Measurements from ENCODE around the gene ANKRD55.
"Not testable (repeated sequence)": the region's sequence is repeated elsewhere in the genome, so short reads cannot be mapped to it uniquely, and the experiment has no call there.

The ANKRD55 gene

GRCh38 chr5:56142614-56143372 is 90.3 kb downstream of the ANKRD55 start:
- DNase-seq: no peak

- no peak for DNase-seq
Measured at GRCh38 chr5:56142233-56142613, 90.9 kb downstream of the ANKRD55 start.

- DNase-seq: no peak
Measured at GRCh38 chr5:56140073-56140472, 93.1 kb downstream of the ANKRD55 start.

GRCh38 chr5:56130664-56131063 is 102.5 kb downstream of the ANKRD55 start:
- DNase-seq: no peak

- no peak for DNase-seq
Measured at GRCh38 chr5:56129288-56129687, 103.8 kb downstream of the ANKRD55 start.

GRCh38 chr5:56128113-56128512 is 105.0 kb downstream of the ANKRD55 start:
- peak; percentile 22 for DNase-seq

GRCh38 chr5:56126487-56127179 is 106.5 kb downstream of the ANKRD55 start:
- no peak for DNase-seq

- DNase-seq: no peak
Measured at GRCh38 chr5:56123531-56124243, 109.4 kb downstream of the ANKRD55 start.

- not testable (repeated sequence) for DNase-seq
Measured at GRCh38 chr5:56122360-56122985, 110.7 kb downstream of the ANKRD55 start.

GRCh38 chr5:56119050-56119449 is 114.1 kb downstream of the ANKRD55 start:
- no peak for DNase-seq

- no peak for DNase-seq
Measured at GRCh38 chr5:56116599-56117141, 116.5 kb downstream of the ANKRD55 start.

- DNase-seq: no peak
Measured at GRCh38 chr5:56115589-56115988, 117.5 kb downstream of the ANKRD55 start.

GRCh38 chr5:56112526-56113121 is 120.5 kb downstream of the ANKRD55 start:
- no peak for DNase-seq

- DNase-seq: no peak
Measured at GRCh38 chr5:56111404-56111781, 121.7 kb downstream of the ANKRD55 start.

GRCh38 chr5:56110646-56111403 is 122.3 kb downstream of the ANKRD55 start:
- DNase-seq: no peak

- no peak for DNase-seq
Measured at GRCh38 chr5:56108246-56108645, 124.9 kb downstream of the ANKRD55 start.

- no peak for DNase-seq
Measured at GRCh38 chr5:56106837-56107236, 126.3 kb downstream of the ANKRD55 start.

GRCh38 chr5:56105511-56106291 is 127.4 kb downstream of the ANKRD55 start:
- DNase-seq: no peak

GRCh38 chr5:56102889-56103288 is 130.2 kb downstream of the ANKRD55 start:
- DNase-seq: no peak

GRCh38 chr5:56102207-56102606 is 130.9 kb downstream of the ANKRD55 start:
- DNase-seq: peak; percentile 27

- no peak for DNase-seq
Measured at GRCh38 chr5:56101180-56101579, 131.9 kb downstream of the ANKRD55 start.
